NCI-H1105 (cell line): ENCODE results near the gene TOX4.
"Not testable (repeated sequence)": the region's sequence is repeated elsewhere in the genome, so short reads cannot be mapped to it uniquely, and the experiment has no call there.

ENCODE experiments used
- DNase-seq: peaks from one replicate; lab custom pipeline; 2025; lab: John Stamatoyannopoulos, UW

The TOX4 gene

GRCh38 chr14:21535545-21536417, 58.8 kb downstream of the TOX4 start:
- no peak for DNase-seq

- no peak for DNase-seq
Measured at GRCh38 chr14:21536418-21537089, 59.6 kb downstream of the TOX4 start.

- DNase-seq: no peak
Measured at GRCh38 chr14:21537090-21537424, 60.1 kb downstream of the TOX4 start.

GRCh38 chr14:21539189-21539940, 62.4 kb downstream of the TOX4 start:
- DNase-seq: no peak

GRCh38 chr14:21541413-21542074, 64.5 kb downstream of the TOX4 start:
- no peak for DNase-seq

- no peak for DNase-seq
Measured at GRCh38 chr14:21543521-21543960, 66.5 kb downstream of the TOX4 start.

- no peak for DNase-seq
Measured at GRCh38 chr14:21543963-21544362, 67.0 kb downstream of the TOX4 start.

- DNase-seq: not testable (repeated sequence)
Measured at GRCh38 chr14:21544588-21544987, 67.6 kb downstream of the TOX4 start.
